ENCODE measurements around the gene PDE3A.

GRCh38 chr12:20491290-20491689 lies 123.0 kb downstream of the PDE3A start:
- TF ChIP-seq POLR2AphosphoS5 (IDR thresholded peaks at IDR 0.05; ENCODE audit: borderline replicate concordance, low read depth, low read length): no peak
- TF ChIP-seq EZH2 (IDR thresholded peaks at IDR 0.05): no peak
- no peak for TF ChIP-seq FOXP2 (optimal IDR thresholded peaks at IDR 0.05; ENCODE audit: control extremely low read depth, extremely low read length, insufficient read depth)

Data from SK-N-MC (cell line).